PFSK-1 (cell line): ENCODE data around the gene LHFPL3.

Experiments
- FOXP2 ChIP-seq: optimal IDR thresholded peaks from 2 replicates; pipeline ENCODE3; 2011; ENCODE audit warnings: borderline replicate concordance, control low read depth, inconsistent platforms; ENCODE audit not compliant: insufficient read depth; ENCODE audit errors: extremely low read length, extremely low read depth
- POLR2AphosphoS5 ChIP-seq: IDR thresholded peaks from 2 replicates; pipeline ENCODE4 v1.6.1; 2012; ENCODE audit warnings: low read depth, mild to moderate bottlenecking, control low read depth, low read length, moderate library complexity
- SIN3A ChIP-seq: IDR thresholded peaks from 2 replicates; pipeline ENCODE4 v1.6.1; 2012; ENCODE audit warnings: mild to moderate bottlenecking, low read length, moderate library complexity, borderline replicate concordance; ENCODE audit not compliant: insufficient read depth
- TAF1 ChIP-seq: IDR thresholded peaks from 2 replicates; pipeline ENCODE4 v1.6.1; 2012; ENCODE audit warnings: low read length, control low read depth, borderline replicate concordance; ENCODE audit not compliant: insufficient read depth
- TF ChIP-seq, protein P1 (sequence below), 2 experiments: IDR thresholded peaks; 2 replicates each; pipeline versions ENCODE4 v1.6.1 to v1.8.0; 2011 to 2012; ENCODE audit warnings: low read depth in 2 of 2, low read length in 2 of 2, control low read depth in 1 of 2, inconsistent platforms in 1 of 2, mild to moderate bottlenecking in 1 of 2, moderate library complexity in 1 of 2; ENCODE audit not compliant: insufficient read depth in 1 of 2

Gene LHFPL3

DNA sequence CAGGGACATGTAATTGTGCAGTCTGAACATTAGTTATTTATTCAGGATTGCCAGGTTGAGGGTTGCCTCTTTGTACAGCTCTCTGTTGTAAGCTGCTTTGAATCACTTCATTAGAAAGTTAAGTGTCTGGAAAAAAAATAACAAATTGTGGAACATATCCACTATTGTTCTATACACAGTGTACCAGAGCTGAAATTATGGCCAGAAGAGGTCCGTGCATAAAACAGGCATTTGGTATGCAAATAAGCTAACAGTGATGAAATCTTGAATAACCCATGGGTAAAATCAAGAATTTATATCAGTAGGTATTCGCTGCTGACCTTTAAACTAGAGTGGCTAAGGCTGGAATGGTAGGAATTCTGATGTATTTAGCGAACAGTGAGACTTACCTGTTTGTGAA lies 152.1 kb downstream of the LHFPL3 start:
- no peak for TF ChIP-seq FOXP2
- TF ChIP-seq TAF1, result no peak
- TF ChIP-seq, protein P1, sequence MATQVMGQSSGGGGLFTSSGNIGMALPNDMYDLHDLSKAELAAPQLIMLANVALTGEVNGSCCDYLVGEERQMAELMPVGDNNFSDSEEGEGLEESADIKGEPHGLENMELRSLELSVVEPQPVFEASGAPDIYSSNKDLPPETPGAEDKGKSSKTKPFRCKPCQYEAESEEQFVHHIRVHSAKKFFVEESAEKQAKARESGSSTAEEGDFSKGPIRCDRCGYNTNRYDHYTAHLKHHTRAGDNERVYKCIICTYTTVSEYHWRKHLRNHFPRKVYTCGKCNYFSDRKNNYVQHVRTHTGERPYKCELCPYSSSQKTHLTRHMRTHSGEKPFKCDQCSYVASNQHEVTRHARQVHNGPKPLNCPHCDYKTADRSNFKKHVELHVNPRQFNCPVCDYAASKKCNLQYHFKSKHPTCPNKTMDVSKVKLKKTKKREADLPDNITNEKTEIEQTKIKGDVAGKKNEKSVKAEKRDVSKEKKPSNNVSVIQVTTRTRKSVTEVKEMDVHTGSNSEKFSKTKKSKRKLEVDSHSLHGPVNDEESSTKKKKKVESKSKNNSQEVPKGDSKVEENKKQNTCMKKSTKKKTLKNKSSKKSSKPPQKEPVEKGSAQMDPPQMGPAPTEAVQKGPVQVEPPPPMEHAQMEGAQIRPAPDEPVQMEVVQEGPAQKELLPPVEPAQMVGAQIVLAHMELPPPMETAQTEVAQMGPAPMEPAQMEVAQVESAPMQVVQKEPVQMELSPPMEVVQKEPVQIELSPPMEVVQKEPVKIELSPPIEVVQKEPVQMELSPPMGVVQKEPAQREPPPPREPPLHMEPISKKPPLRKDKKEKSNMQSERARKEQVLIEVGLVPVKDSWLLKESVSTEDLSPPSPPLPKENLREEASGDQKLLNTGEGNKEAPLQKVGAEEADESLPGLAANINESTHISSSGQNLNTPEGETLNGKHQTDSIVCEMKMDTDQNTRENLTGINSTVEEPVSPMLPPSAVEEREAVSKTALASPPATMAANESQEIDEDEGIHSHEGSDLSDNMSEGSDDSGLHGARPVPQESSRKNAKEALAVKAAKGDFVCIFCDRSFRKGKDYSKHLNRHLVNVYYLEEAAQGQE (IDR thresholded peaks at IDR 0.05; ENCODE audit: insufficient read depth in 1 of 2, low read depth in 2 of 2, low read length in 2 of 2), result no peak
- TF ChIP-seq SIN3A, result no peak
- TF ChIP-seq POLR2AphosphoS5, result no peak

DNA sequence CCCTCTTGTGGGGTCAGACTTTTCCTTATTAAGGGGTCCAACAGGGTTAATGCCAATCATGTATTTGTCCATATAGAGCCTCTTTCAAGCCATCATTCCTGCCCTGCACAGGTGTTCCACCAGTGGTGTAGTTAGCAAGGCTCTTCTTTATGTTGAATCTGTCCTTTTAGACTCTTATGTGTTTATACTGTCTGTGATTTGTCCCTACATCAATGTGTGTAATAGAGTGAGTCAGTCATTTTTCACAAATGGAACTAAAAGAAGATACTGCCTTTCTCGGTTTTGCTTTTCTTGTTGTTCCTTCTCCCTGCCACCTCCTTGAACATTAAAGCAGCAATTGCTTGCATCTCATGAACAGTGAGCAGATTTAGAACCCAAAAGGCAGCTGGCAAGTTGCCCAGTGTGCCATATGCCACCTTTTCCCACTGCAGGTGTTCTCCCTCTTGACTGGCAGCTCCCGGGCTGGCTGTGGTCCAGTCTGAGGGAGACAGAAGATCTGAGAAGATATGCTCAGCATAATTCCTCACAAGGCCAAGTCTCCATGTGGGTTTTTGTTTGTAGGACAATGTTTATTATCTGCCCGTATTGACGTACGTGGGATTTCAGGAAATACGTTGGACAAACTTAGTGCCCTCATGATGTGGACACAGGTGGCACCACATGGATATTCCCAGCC lies 154.1 kb downstream of the LHFPL3 start:
- TF ChIP-seq SIN3A (no peak), POLR2AphosphoS5 (no peak), FOXP2 (no peak)

DNA sequence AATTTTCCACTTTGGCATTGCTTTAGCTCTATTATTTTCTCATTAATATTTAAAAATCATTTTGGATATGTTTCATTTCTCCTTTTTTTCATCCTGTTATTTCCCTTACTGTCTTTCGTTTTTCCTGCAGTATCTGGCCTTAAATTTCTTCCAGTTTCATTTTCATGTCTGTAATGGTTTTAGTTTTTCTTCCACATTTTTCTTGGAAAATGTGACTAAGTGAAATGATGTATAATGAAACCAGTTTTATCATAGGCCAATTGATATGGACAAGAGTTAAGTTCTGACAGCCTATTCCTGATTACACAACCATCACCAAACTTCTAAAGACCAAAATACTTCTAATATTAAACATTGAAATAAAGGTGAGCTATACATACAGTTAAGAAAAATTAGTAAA lies 158.5 kb downstream of the LHFPL3 start:
- TF ChIP-seq, protein P1 (IDR thresholded peaks at IDR 0.05; ENCODE audit: insufficient read depth in 1 of 2, low read depth in 2 of 2, low read length in 2 of 2), result no peak
- no peak for TF ChIP-seq FOXP2
- no peak for TF ChIP-seq TAF1
- no peak for TF ChIP-seq SIN3A
- TF ChIP-seq POLR2AphosphoS5, result no peak

DNA sequence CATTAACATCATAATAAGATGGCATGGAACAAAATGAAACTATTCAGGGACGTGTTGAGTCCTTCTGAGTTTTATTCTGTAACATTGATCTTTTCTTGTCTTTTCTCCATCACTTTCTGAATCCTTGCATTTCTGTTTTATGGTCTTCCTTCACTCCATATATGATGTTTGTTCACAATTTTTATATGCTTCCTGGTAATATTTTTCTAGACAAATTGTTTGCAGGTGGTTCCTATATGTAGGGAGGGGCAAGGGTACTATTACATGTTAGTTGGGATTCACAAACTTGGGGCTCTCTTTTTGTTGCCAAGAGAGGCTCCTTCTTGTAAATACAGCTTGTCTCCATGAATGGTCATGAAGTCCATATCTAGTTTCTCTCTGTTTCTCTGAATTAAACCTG lies 159.2 kb downstream of the LHFPL3 start:
- TF ChIP-seq, protein P1 (IDR thresholded peaks at IDR 0.05; ENCODE audit: insufficient read depth in 1 of 2, low read depth in 2 of 2, low read length in 2 of 2), result no peak
- TF ChIP-seq TAF1 (no peak), POLR2AphosphoS5 (no peak), SIN3A (no peak), FOXP2 (no peak)

DNA sequence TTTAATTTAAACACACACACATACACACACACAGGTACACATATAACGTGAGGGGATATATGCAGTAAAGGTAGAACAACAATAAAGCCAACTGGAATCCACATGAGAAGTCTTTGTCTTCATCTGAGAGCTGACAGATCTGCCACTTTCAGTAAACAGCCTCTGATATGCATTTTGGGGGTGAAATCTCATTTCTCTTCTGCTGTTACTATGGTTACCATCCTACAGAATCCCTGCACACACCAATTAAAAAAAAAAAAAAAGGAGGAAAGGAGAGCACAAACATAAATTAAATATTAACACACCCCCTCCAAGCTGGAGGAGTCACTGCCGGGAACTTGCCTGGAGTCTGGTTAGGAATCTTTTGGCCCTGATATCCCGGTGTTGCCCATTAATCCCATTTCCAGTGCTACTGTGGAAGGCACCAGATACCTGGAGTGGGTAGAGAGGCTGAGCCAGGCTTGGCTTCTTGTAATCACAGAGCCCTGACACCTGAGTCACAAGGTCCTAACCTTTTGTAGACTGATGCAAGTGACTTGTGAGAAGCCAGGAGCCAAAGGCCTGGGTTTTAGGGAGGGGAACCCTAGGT lies 169.1 kb downstream of the LHFPL3 start:
- no peak for TF ChIP-seq FOXP2
- TF ChIP-seq SIN3A, result no peak
- TF ChIP-seq, protein P1 (IDR thresholded peaks at IDR 0.05; ENCODE audit: insufficient read depth in 1 of 2, low read depth in 2 of 2, low read length in 2 of 2), result no peak
- TF ChIP-seq POLR2AphosphoS5, result no peak
- TF ChIP-seq TAF1, result no peak
